IMR-90 (cell line): ENCODE measurements around the gene CREB5. TPM values are rescaled to one million over a fixed set of nuclear protein-coding genes. Genes with fewer than 3 reads are reported as not detected.

Experiments
- ATAC-seq: fragments of 200-7000 bp; cut with Tn5 transposase; 2 replicates; pipeline ENCODE4 v1.9.1; 2020; ENCODE audit warnings: low read depth, mild to moderate bottlenecking, moderate library complexity
- BruUV-seq: library from RNA; stranded (reverse); fragments of 400-500 nt; replicated peaks from 2 replicates; lab custom pipeline; 2021; lab: Mats Ljungman, UMichigan
- CTCF ChIA-PET: fragments of 300-600 bp; formaldehyde crosslinking; extraction: SDS; loops from one replicate; lab custom pipeline; 2021; ENCODE audit warnings: antibody characterized with exemption; lab: Yijun Ruan, JAX
- POLR2A ChIA-PET: fragments of 300-600 bp; sonication (Branson Sonifier 250); formaldehyde crosslinking; loops from one replicate; lab custom pipeline; 2022; ENCODE audit warnings: antibody characterized with exemption; ENCODE audit not compliant: unreplicated experiment; lab: Charles Lee
- DNase-seq: peaks from one replicate; pipeline ENCODE4 v3.0.0; 2013
- H2AFZ ChIP-seq: replicated peaks from 2 replicates; pipeline ENCODE3; 2013; ENCODE audit warnings: low read length, mild to moderate bottlenecking; ENCODE audit not compliant: poor library complexity
- H2AK5ac ChIP-seq: 2 replicates; pipeline ENCODE4 v1.6.1; 2013; ENCODE audit warnings: low read depth, low read length, inconsistent platforms
- H2AK9ac ChIP-seq: replicated peaks from 2 replicates; pipeline ENCODE3; 2013; ENCODE audit warnings: mild to moderate bottlenecking, low read depth, low read length, moderate library complexity; ENCODE audit not compliant: poor library complexity
- H2BK120ac ChIP-seq: 2 replicates; pipeline ENCODE4 v1.6.1; 2013; ENCODE audit warnings: low read depth, low read length, inconsistent platforms
- H2BK15ac ChIP-seq: 3 replicates; pipeline ENCODE4 v1.6.1; 2013; ENCODE audit warnings: low read depth, low read length, inconsistent platforms
- H2BK20ac ChIP-seq: 2 replicates; pipeline ENCODE4 v1.6.1; 2013; ENCODE audit warnings: low read depth, mild to moderate bottlenecking, inconsistent platforms, low read length, moderate library complexity
- H2BK5ac ChIP-seq: 2 replicates; pipeline ENCODE4 v1.6.1; 2013; ENCODE audit warnings: mild to moderate bottlenecking, low read depth, low read length, inconsistent platforms; ENCODE audit not compliant: poor library complexity, severe bottlenecking
- H3K14ac ChIP-seq: replicated peaks from 2 replicates; pipeline ENCODE4 v1.6.1; 2013; ENCODE audit warnings: low read depth, low read length, inconsistent platforms
- H3K18ac ChIP-seq: 2 replicates; pipeline ENCODE4 v1.6.1; 2013; ENCODE audit warnings: low read depth, low read length, control low read depth
- H3K23ac ChIP-seq: 2 replicates; pipeline ENCODE4 v1.6.1; 2013; ENCODE audit warnings: low read depth, low read length, inconsistent platforms
- H3K27ac ChIP-seq: 2 replicates; pipeline ENCODE4 v1.5.1; 2013; ENCODE audit warnings: mild to moderate bottlenecking, control low read depth, low read length; ENCODE audit not compliant: insufficient read depth
- H3K27me3 ChIP-seq: 2 replicates; pipeline ENCODE4 v1.6.1; 2013; ENCODE audit warnings: low read length; ENCODE audit not compliant: control insufficient read depth, insufficient read depth
- H3K36me3 ChIP-seq: 2 replicates; pipeline ENCODE4 v1.6.1; 2013; ENCODE audit warnings: low read length, mixed read lengths; ENCODE audit not compliant: control insufficient read depth, insufficient read depth
- H3K4ac ChIP-seq: 2 replicates; pipeline ENCODE4 v1.6.1; 2013; ENCODE audit warnings: low read depth, low read length, inconsistent platforms
- H3K4me1 ChIP-seq: 2 replicates; pipeline ENCODE4 v1.6.1; 2013; ENCODE audit warnings: low read length, mixed read lengths; ENCODE audit not compliant: control insufficient read depth, insufficient read depth
- H3K4me2 ChIP-seq: 2 replicates; pipeline ENCODE4 v1.6.1; 2013; ENCODE audit warnings: low read depth, mild to moderate bottlenecking, control low read depth, low read length, moderate library complexity
- H3K4me3 ChIP-seq: 2 replicates; pipeline ENCODE4 v1.5.1; 2013; ENCODE audit warnings: low read depth, mild to moderate bottlenecking, control low read depth, low read length, moderate library complexity; ENCODE audit not compliant: insufficient read depth
- H3K56ac ChIP-seq: 2 replicates; pipeline ENCODE4 v1.6.1; 2013; ENCODE audit warnings: low read length, inconsistent platforms; ENCODE audit not compliant: insufficient read depth; ENCODE audit errors: extremely low read depth
- H3K79me1 ChIP-seq, 2 experiments: 2 replicates each; pipeline ENCODE4 v1.6.1; 2013; ENCODE audit warnings: low read length in 2 of 2, inconsistent platforms in 1 of 2, low read depth in 1 of 2
- H3K9ac ChIP-seq: 2 replicates; pipeline ENCODE4 v1.6.1; 2013; ENCODE audit warnings: low read depth, low read length, control low read depth
- H3K9me1 ChIP-seq: 2 replicates; pipeline ENCODE4 v1.6.1; 2013; ENCODE audit warnings: low read length, inconsistent platforms; ENCODE audit not compliant: insufficient read depth
- H3K9me3 ChIP-seq: 2 replicates; pipeline ENCODE4 v1.6.1; 2013; ENCODE audit warnings: low read length; ENCODE audit not compliant: control insufficient read depth, insufficient read depth
- H4K20me1 ChIP-seq: 2 replicates; pipeline ENCODE4 v1.6.1; 2013; ENCODE audit warnings: low read length, inconsistent platforms; ENCODE audit not compliant: insufficient read depth
- H4K5ac ChIP-seq: 2 replicates; pipeline ENCODE4 v1.6.1; 2013; ENCODE audit warnings: mild to moderate bottlenecking, low read depth, low read length, control low read depth
- H4K8ac ChIP-seq, 2 experiments: 2 replicates each; pipeline ENCODE4 v1.6.1; 2013; ENCODE audit warnings: low read depth in 2 of 2, low read length in 2 of 2, control low read depth in 1 of 2, inconsistent platforms in 1 of 2
- H4K91ac ChIP-seq: 2 replicates; pipeline ENCODE4 v1.6.1; 2013; ENCODE audit warnings: low read depth, low read length, inconsistent platforms; ENCODE audit not compliant: insufficient read depth
- BHLHE40 ChIP-seq: fragments of 150-350 bp; IDR thresholded peaks from 2 replicates; pipeline ENCODE4 v1.6.1; 2016; ENCODE audit warnings: mild to moderate bottlenecking, low read depth, low read length
- CEBPB ChIP-seq: IDR thresholded peaks from 2 replicates; pipeline ENCODE4 v1.6.1; 2012; ENCODE audit warnings: low read depth, low read length, improper control_type of control experiment
- CHD1 ChIP-seq: IDR thresholded peaks from 2 replicates; pipeline ENCODE4 v1.6.1; 2012; ENCODE audit warnings: low read depth, low read length, improper control_type of control experiment
- ELK1 ChIP-seq: fragments of 150-350 bp; IDR thresholded peaks from 2 replicates; pipeline ENCODE4 v1.6.1; 2016; ENCODE audit warnings: low read depth, mild to moderate bottlenecking, low read length, moderate library complexity, borderline replicate concordance
- FOS ChIP-seq: fragments of 150-350 bp; IDR thresholded peaks from 2 replicates; pipeline ENCODE4 v1.6.1; 2016; ENCODE audit warnings: low read depth, low read length
- MAFK ChIP-seq: IDR thresholded peaks from 2 replicates; pipeline ENCODE4 v1.6.1; 2012; ENCODE audit warnings: low read depth, low read length, improper control_type of control experiment
- MAZ ChIP-seq: IDR thresholded peaks from 2 replicates; pipeline ENCODE4 v1.6.1; 2012; ENCODE audit warnings: low read depth, mild to moderate bottlenecking, low read length, improper control_type of control experiment, moderate library complexity, borderline replicate concordance
- MXI1 ChIP-seq: IDR thresholded peaks from 2 replicates; pipeline ENCODE4 v1.6.1; 2012; ENCODE audit warnings: low read depth, mild to moderate bottlenecking, low read length, moderate library complexity, borderline replicate concordance
- NFE2L2 ChIP-seq: fragments of 150-350 bp; IDR thresholded peaks from 2 replicates; pipeline ENCODE4 v1.6.1; 2016; ENCODE audit warnings: low read depth, mild to moderate bottlenecking, low read length
- POLR2A ChIP-seq: IDR thresholded peaks from 2 replicates; pipeline ENCODE4 v1.6.1; 2012; ENCODE audit warnings: mild to moderate bottlenecking, low read depth, low read length
- RAD21 ChIP-seq: IDR thresholded peaks from 2 replicates; pipeline ENCODE4 v1.6.1; 2012; ENCODE audit warnings: low read length, improper control_type of control experiment
- RCOR1 ChIP-seq: IDR thresholded peaks from 2 replicates; pipeline ENCODE4 v1.6.1; 2012; ENCODE audit warnings: mild to moderate bottlenecking, low read length, improper control_type of control experiment; ENCODE audit not compliant: insufficient replicate concordance
- RFX5 ChIP-seq: IDR thresholded peaks from 2 replicates; pipeline ENCODE4 v1.8.0; 2012; ENCODE audit warnings: low read depth, mild to moderate bottlenecking, low read length, moderate library complexity
- SMC3 ChIP-seq: fragments of 150-350 bp; IDR thresholded peaks from 2 replicates; pipeline ENCODE4 v1.6.1; 2016; ENCODE audit warnings: low read depth, mild to moderate bottlenecking, antibody characterized with exemption, low read length, moderate library complexity
- USF2 ChIP-seq: fragments of 150-350 bp; IDR thresholded peaks from 2 replicates; pipeline ENCODE4 v1.6.1; 2017; ENCODE audit warnings: mild to moderate bottlenecking, antibody characterized with exemption, low read length, low read depth
- WGBS, 2 experiments: methylation state at CpG; one replicate each; pipeline versions ENCODE4 v1.1.5 to v1.1.7; 2013; ENCODE audit warnings: missing lambda C conversion rate in 2 of 2; ENCODE audit not compliant: insufficient read length in 1 of 2; ENCODE audit errors: extremely low coverage in 2 of 2; 5-methylcytosine and 5-hydroxymethylcytosine counted together
- dilution Hi-C: fragments of 300-500 bp; cut with HindIII; formaldehyde crosslinking; loops from one replicate; pipeline ENCODE4 v1.14.3; 2018; ENCODE audit warnings: low sequenced_read_pairs; ENCODE audit not compliant: unreplicated experiment
- in situ Hi-C: fragments of 300-500 bp; cut with MboI; formaldehyde crosslinking; loops from 3 replicates; pipeline ENCODE4 v1.14.3; 2019; ENCODE audit warnings: low sequenced_read_pairs, inconsistent platforms, mixed read lengths
- intact Hi-C: fragments of 100-400 bp; cut with micrococcal nuclease; formaldehyde crosslinking; loops from 2 replicates; pipeline ENCODE4 v1.10.0; 2022
- polyA plus RNA-seq, 3 experiments: library from polyadenylated mRNA; depleted of rRNA; stranded (reverse); fragments of >200 nt; gene quantifications; 2 replicates each; pipeline ENCODE4 v1.2.3, GENCODE V29; 2012; ENCODE audit warnings: low replicate concordance in 1 of 3
- total RNA-seq: library from RNA; depleted of rRNA; stranded (reverse); fragments of >200 nt; gene quantifications from 2 replicates; pipeline ENCODE4 v1.2.3, GENCODE V29; 2012
- TF ChIP-seq, protein P1 (sequence below): conservative IDR thresholded peaks from 2 replicates; pipeline ENCODE4 v1.5.1; 2012; ENCODE audit warnings: mild to moderate bottlenecking, low read depth, low read length, improper control_type of control experiment

Gene CREB5
- total and polyA plus RNA-seq, 2 of the 4 experiments (the other 2 are of a cell fraction): 7.3 to 13.1 TPM

- H4K20me1 ChIP-seq: no peaks in the 10 kb centered on the region
- H2BK5ac ChIP-seq: no peak overlapping the region
- no TSS peak for BruUV-seq
- no peaks in the 10 kb centered on the region for H3K9me1 ChIP-seq
- no peak for ATAC-seq
- no peak overlapping the region for H3K27ac ChIP-seq
- no peaks in the 10 kb centered on the region; a peak in 1 of 4 replicates for H3K79me1 ChIP-seq
- no peak overlapping the region for H3K18ac ChIP-seq
- H3K9ac ChIP-seq: no peak overlapping the region
- H2AFZ ChIP-seq: no peak overlapping the region
- in situ Hi-C loops: no loop called here
- H4K91ac ChIP-seq: no peak overlapping the region
- H3K14ac ChIP-seq: no peak overlapping the region
- dilution Hi-C loops: no loop called here
- no peak overlapping the region for H3K56ac ChIP-seq
- H4K5ac ChIP-seq: no peak overlapping the region
- no peaks in the 10 kb centered on the region for H3K36me3 ChIP-seq
- no peak overlapping the region for H3K4ac ChIP-seq
- no peak overlapping the region for H2AK5ac ChIP-seq
- intact Hi-C loops: no loop called here
- H2BK20ac ChIP-seq: no peak overlapping the region
- H4K8ac ChIP-seq: no peak overlapping the region
- H3K4me1 ChIP-seq: no peaks in the 10 kb centered on the region
- no peak overlapping the region for H2BK120ac ChIP-seq
- H3K27me3 ChIP-seq: no peaks in the 10 kb centered on the region; the same call in 1 of the 2 replicates
- H2BK15ac ChIP-seq: no peak overlapping the region
- no peak for DNase-seq
- TF ChIP-seq MAZ (no peak), BHLHE40 (no peak), RFX5 (no peak), CEBPB (no peak), FOS (no peak), POLR2A (no peak), NFE2L2 (no peak), RAD21 (no peak), ELK1 (no peak), SMC3 (no peak), USF2 (no peak), MAFK (no peak), RCOR1 (no peak), MXI1 (no peak), CHD1 (no peak)
- TF ChIP-seq, protein P1, sequence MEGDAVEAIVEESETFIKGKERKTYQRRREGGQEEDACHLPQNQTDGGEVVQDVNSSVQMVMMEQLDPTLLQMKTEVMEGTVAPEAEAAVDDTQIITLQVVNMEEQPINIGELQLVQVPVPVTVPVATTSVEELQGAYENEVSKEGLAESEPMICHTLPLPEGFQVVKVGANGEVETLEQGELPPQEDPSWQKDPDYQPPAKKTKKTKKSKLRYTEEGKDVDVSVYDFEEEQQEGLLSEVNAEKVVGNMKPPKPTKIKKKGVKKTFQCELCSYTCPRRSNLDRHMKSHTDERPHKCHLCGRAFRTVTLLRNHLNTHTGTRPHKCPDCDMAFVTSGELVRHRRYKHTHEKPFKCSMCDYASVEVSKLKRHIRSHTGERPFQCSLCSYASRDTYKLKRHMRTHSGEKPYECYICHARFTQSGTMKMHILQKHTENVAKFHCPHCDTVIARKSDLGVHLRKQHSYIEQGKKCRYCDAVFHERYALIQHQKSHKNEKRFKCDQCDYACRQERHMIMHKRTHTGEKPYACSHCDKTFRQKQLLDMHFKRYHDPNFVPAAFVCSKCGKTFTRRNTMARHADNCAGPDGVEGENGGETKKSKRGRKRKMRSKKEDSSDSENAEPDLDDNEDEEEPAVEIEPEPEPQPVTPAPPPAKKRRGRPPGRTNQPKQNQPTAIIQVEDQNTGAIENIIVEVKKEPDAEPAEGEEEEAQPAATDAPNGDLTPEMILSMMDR: no peak
- WGBS, 2 experiments: 100% methylated on average over 1 of the region's 4 CpGs; no CpG with 5 or more reads in 1 of the 2 experiments
- H3K23ac ChIP-seq: no peak overlapping the region
- CTCF ChIA-PET: interaction anchor here (0.7 kb wide), 1 partner anchor 878 kb away, joined by 3 read pairs; no protein-coding TSS in a partner anchor
- H3K9me3 ChIP-seq: no peaks in the 10 kb centered on the region
- H3K4me2 ChIP-seq: no peak overlapping the region
- POLR2A ChIA-PET: interaction anchor here (0.6 kb wide), 1 partner anchor 342 kb away, joined by 3 read pairs; no protein-coding TSS in a partner anchor
- no peak overlapping the region for H2AK9ac ChIP-seq
- no peak overlapping the region for H3K4me3 ChIP-seq
Observed at GRCh38 chr7:28607855-28608193, 195.5 kb downstream of the CREB5 start.
